Epidermal melanocyte (primary cell): Measurements from ENCODE around the gene C11orf68.
A peak's percentile ranks its signal among the peaks of the same experiment; 100 is the strongest.
"Not testable (repeated sequence)": the region's sequence is repeated elsewhere in the genome, so short reads cannot be mapped to it uniquely, and the experiment has no call there.

ENCODE experiments used
- DNase-seq: peaks from one replicate; pipeline ENCODE4 v3.0.0; 2011; ENCODE audit warnings: low spot score; ENCODE audit not compliant: insufficient read length

C11orf68 gene

GRCh38 chr11:65915101-65915820, 3.6 kb downstream of the C11orf68 start:
- DNase-seq: no peak

- no peak for DNase-seq
Observed at GRCh38 chr11:65912845-65913244, 6.0 kb downstream of the C11orf68 start.

DNA sequence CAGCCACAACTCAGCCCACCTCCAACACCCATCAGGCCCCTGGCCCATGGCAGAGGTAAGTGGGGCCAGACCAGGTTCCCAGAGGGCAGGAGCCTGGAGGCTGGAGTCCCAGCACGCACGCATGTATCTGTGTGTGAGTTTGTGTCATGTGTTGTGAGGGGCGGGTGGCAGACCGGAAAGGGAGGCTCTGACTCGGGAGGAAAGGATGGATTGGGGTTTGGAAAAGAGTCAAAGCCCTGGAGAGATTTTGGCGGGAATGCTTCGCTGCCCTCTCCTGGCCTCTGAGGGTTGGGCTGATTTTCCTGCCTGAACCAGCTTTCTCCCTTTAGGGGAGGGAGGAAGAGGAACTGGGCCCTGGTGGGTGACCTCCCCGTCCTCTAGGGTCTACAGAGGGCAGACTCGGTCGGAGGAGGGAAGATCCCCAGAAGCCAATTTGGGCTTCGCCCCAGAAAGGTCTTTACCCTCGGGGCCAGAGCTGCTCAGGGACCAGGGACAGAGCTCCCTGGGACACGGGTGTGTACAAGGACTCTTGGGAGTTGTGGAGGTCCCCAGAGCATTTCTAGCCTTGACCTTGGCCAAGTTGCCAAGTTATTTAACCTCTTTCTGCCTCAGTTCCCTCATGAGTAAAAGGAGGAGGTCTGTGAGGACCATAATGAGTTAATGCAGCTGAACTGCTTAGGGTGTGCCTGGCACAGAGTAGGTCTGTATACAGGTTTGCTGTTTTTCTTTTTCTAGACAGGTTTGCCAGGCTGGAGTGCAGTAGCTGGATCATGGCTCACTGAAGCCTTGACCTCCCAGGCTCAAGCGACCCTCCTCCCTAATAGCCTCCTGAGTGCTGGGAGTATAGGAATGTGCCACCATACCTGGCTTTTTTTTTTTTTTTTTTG, 6.9 kb downstream of the C11orf68 start:
- DNase-seq: peak; percentile 89

DNA sequence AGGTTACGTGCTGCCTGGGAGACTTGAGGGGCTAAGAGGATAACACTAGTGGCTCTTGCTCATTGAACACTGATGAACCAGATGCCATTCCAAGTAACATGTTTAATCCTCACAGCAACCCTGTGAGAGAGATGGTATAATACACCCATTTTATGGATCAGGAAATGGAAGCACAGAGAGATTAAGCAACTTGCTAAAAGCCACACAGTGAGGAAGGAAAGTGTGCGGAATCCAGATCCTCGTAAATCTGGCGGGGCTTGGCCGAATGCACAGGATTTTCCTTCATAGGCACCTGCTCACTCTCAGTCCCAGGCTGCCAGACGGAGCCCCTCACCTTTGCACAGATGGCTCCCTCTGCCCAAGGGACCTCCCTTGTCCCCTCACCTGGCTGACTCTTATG, 11.0 kb downstream of the C11orf68 start:
- no peak for DNase-seq

DNA sequence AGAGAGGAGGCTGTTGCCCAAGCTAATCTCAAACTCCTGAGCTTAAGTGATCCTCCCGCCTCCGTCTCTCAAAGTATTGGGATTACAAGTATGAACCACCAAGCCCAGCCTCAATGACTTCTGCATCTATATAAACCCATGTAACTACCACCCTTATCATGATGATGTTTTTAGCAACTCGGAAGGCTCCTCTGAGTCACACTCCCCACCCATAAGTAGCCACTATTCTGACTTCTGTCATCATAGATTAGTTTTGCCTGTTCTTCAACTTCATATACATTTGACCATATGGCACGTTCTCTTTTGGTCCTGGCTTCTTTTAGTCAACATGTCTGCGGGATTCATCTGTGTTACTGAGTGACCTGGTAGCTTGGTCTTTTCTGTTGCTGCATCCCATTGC, 12.3 kb downstream of the C11orf68 start:
- no peak for DNase-seq

DNA sequence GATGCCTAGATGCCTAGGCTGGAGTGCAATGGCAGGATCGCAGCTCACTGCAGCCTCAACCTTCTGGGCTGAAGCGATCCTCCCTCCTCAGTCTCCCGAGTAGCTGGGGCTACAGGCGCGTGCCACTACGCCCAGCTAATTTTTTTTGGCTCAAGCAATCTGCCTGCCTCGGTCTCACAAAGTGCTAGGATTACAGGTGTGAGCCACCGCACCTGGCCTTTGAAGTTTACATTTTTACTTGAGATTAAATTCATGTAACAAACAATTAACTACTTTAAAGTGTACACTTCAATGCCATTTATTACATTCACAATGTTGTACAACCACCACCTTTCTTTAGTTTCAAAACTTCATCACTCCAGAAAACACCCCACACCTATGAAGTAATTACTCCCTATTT, 15.1 kb downstream of the C11orf68 start:
- no peak for DNase-seq

DNA sequence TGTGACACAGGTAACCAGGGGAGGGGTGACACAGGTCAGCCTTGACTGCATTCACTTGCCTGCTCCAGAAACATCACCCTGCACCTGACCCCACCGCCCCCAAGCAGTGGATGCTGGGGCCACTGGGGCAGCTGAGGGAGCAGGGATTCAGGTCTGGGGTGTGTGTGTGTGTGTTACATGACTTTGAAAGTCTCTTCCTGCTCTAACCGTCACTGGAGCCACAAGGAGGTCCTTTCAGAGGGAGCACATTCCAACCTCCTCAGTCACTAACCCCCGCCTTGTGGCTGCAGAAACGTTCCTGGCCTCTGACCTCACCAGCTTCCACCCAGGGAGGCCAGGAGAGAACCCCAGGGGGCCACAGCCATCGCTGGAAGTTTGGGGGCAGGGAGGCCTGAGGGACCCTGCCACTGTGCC, 15.8 kb downstream of the C11orf68 start:
- peak; percentile 37 for DNase-seq

GRCh38 chr11:65900899-65901180, 18.0 kb downstream of the C11orf68 start:
- no peak for DNase-seq

- peak; percentile 85 for DNase-seq
Observed at GRCh38 chr11:65900125-65900898, 18.6 kb downstream of the C11orf68 start, which contains the start of gene FOSL1. FOSL1 (minus strand) TSS chr11:65900388; CDS start chr11:65900339, 49 bp downstream.

GRCh38 chr11:65899356-65900124, 19.3 kb downstream of the C11orf68 start:
- DNase-seq: no peak

GRCh38 chr11:65898656-65899355, 20.1 kb downstream of the C11orf68 start:
- DNase-seq: no peak

DNA sequence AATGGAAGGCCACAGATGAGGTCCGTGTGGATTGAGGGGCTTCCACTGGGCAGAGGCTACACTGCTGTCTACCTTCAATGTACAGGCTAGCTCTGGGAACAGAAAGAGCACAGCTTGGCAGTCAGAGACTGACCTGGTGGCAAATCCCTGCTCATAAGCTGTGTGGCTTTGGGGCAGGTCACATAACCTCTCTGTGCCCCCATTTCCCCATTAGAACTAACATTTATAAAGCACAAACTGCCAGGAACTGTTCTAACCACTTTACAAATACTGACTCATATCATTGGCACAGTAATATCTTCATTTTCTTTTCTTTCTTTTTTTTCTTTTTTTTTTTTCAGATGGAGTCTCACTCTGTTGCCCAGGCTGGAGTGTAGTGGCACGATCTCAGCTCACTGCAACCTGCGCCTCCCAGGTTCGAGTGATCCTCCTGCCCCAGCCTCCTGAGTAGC, 21.8 kb downstream of the C11orf68 start:
- no peak for DNase-seq

DNA sequence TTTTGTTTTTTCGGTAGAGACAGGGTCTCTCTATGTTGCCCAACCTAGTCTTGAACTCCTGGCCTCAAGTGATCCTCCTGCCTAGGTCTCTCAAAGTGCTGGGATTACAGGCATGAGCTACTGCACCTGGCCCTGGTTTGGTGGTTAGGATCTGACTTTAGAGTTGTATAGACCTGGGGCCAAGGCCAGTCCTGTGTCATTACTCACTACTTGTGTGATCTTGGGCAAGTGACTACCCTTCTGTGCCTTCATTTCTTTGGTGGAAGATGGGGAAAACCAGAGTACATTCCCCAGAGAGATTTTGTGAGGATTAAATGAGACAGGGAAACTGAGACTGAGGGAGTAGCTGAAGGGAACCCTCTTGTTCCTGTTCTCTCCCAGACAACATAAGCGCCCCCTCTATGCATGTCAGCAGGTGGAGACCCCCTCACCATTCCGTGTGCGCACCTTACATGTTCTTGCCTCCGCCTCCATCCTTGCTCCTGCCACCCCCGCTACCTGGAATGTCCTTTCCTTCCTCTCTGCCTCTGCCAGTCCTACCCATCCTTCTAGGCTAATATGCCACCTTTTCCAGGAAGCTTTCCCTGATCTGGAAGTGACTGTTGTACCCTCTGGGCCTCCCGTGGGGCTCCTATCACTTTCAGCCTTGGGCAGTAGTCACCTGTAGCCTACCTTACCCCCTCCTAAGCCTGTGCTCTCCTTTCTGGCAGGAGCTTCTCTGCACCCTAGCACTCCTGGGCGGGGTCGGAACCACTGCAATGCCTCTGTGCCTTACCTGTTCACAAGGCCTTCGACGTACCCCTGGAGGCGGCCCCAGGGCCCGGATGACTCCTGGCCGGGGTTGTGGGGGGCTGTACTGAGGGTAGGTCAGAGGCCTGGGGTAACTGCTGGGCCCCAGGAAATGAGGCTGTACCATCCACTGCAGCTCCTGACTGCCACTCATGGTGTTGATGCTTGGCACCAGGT, 22.5 kb downstream of the C11orf68 start:
- DNase-seq: no peak

- DNase-seq: no peak
Observed at GRCh38 chr11:65895482-65895981, 23.3 kb downstream of the C11orf68 start.

DNA sequence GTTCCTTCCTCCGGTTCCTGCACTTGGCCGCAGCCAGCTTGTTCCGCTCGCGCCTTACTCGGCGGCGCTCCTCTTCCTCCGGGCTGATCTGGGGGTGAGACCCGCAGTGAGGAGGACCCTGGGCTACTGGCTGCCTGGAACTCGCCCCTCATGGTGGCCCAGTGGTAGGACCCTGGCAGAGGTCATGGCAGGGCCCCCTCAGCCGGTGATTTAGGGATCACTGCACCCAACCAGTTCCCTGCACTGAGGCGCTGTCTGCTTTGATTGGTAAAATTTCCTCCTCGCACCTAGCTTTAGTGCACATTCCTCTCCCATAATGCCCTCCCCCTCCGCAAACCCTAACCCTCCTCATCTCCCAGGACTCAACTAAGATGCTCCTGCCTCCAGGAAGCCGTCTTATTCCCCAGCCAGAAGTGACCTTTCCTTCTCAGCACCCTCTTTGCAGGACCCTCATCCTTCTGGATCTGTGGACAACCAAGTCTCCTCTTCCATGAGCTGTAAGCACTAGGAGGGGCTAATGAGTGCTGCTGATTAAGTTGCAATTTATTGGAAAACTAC, 24.7 kb downstream of the C11orf68 start:
- DNase-seq: no peak

DNA sequence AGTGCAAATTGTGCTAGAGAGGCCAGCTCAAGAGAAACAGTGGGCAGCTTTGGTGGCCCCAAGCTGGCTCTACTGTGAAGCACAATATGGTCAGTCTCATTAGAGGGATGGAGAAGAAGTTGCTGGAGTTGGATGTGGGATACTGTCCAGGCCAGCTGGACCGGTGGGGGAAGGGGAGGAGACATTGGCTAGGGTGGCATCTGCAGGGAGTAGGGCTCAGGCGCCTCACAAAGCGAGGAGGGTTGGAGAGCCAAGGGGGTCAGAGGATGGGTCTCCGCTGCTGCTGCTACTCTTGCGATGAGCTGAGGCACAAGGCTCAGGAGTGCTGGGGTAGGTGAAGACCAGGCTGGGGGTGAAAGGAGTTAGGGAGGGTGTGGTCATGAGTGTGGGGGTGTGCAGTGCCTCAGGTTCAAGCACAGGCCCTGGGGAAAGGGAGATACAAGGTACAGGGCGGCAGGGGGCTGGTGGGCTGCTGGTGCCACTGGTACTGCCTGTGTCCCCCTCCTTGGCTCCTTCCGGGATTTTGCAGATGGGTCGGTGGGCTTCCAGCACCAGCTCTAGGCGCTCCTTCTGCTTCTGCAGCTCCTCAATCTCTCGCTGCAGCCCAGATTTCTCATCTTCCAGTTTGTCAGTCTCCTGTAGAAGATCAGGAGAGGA, 26.1 kb downstream of the C11orf68 start:
- no peak for DNase-seq

GRCh38 chr11:65892137-65892540, 26.7 kb downstream of the C11orf68 start:
- DNase-seq: not testable (repeated sequence)
